Activated CD4-positive, alpha-beta T cell treated with anti-CD3 and anti-CD28 coated beads, Interleukin-2, amount 10 ng/mL, durations not matched to agents 24 days and 14 days (primary cell): ENCODE data around the gene PPP6R2. TPM values are rescaled to one million over a fixed set of nuclear protein-coding genes. Genes with fewer than 3 reads are reported as not detected.

Source experiments
- DNase-seq: peaks from one replicate; pipeline ENCODE4 v3.0.0; 2022
- H3K27ac Mint-ChIP-seq: one replicate; pipeline ENCODE4 v1.8.0; 2022; ENCODE audit warnings: mild to moderate bottlenecking, mixed read lengths
- H3K27me3 Mint-ChIP-seq: one replicate; pipeline ENCODE4 v1.8.0; 2022; ENCODE audit warnings: mixed read lengths
- H3K36me3 Mint-ChIP-seq: one replicate; pipeline ENCODE4 v1.8.0; 2022; ENCODE audit warnings: low read depth, mild to moderate bottlenecking, mixed read lengths
- H3K4me1 Mint-ChIP-seq: one replicate; pipeline ENCODE4 v1.8.0; 2021; ENCODE audit warnings: mixed read lengths
- H3K4me3 Mint-ChIP-seq: one replicate; pipeline ENCODE4 v1.8.0; 2022; ENCODE audit warnings: mild to moderate bottlenecking, moderate library complexity, mixed read lengths
- H3K9me3 Mint-ChIP-seq: one replicate; pipeline ENCODE4 v1.8.0; 2021; ENCODE audit warnings: mixed read lengths
- intact Hi-C: fragments of 100-400 bp; cut with micrococcal nuclease; formaldehyde crosslinking; loops from one replicate; pipeline ENCODE4 v1.15.1; 2023
- total RNA-seq: library from RNA; stranded (reverse); gene quantifications from 2 replicates; pipeline ENCODE4 v1.2.3, GENCODE V29; 2022

Gene PPP6R2
- total RNA-seq, 1 donor from 2014 or later, result 44.0 TPM

GRCh38 chr22:50473855-50474671 is 130.9 kb downstream of the PPP6R2 start:
- intact Hi-C loops, result loop anchor here (2.0 to 5.0 kb wide), 3 partner anchors 25 to 53 kb away; partner anchors contain the start of genes NCAPH2 and SCO2
- Mint-ChIP-seq H3K4me1 (peaks cover 45% of the 10 kb centered on the region), H3K27me3 (peaks cover 3% of the 10 kb centered on the region), H3K36me3 (peaks cover 9% of the 10 kb centered on the region), H3K27ac (peak overlapping the region; percentile 93), H3K4me3 (peak overlapping the region; percentile 95), H3K9me3 (no peaks in the 10 kb centered on the region)
- DNase-seq, result peak; percentile 79

- H3K27ac Mint-ChIP-seq, result peak within 1 kb of the TSS; percentile 93
- H3K4me3 Mint-ChIP-seq, result peak within 1 kb of the TSS; percentile 95
- H3K9me3 Mint-ChIP-seq, result no peaks in the 10 kb centered on the region
- peaks cover 12% of the 10 kb centered on the region for H3K27me3 Mint-ChIP-seq
- peaks cover 9% of the 10 kb centered on the region for H3K36me3 Mint-ChIP-seq
- H3K4me1 Mint-ChIP-seq, result peaks cover 40% of the 10 kb centered on the region
- DNase-seq, result peak; percentile 98
- intact Hi-C loops, result loop anchor here (2.0 to 5.0 kb wide), 3 partner anchors 24 to 52 kb away; partner anchors contain the start of genes NCAPH2 and SCO2
These were observed 131.9 kb downstream of the PPP6R2 start, which contains the start of gene SBF1 for GRCh38 chr22:50474710-50475651. SBF1 (minus strand) TSS chr22:50475035; CDS start chr22:50474840, 195 bp downstream.

- peak overlapping the region; percentile 73 for H3K4me3 Mint-ChIP-seq
These were observed 132.5 kb downstream of the PPP6R2 start for GRCh38 chr22:50475652-50476002.

GRCh38 chr22:50476868-50477267 is 133.7 kb downstream of the PPP6R2 start:
- no peaks in the 10 kb centered on the region for H3K9me3 Mint-ChIP-seq
- no peak overlapping the region for H3K27ac Mint-ChIP-seq
- intact Hi-C loops, result no loop called here
- peaks cover 19% of the 10 kb centered on the region for H3K27me3 Mint-ChIP-seq
- peak overlapping the region; percentile 23 for H3K4me3 Mint-ChIP-seq
- peaks cover 9% of the 10 kb centered on the region for H3K36me3 Mint-ChIP-seq
- H3K4me1 Mint-ChIP-seq, result peaks cover 26% of the 10 kb centered on the region
- no peak for DNase-seq

More at GRCh38 chr22:50475652-50476002, 132.5 kb downstream of the PPP6R2 start:
- H3K27me3 Mint-ChIP-seq, result peaks cover 17% of the 10 kb centered on the region
- intact Hi-C loops, result loop anchor here (2.0 kb wide), 2 partner anchors 23 to 33 kb away; partner anchors contain the start of gene NCAPH2
- peaks cover 36% of the 10 kb centered on the region for H3K4me1 Mint-ChIP-seq
- peak overlapping the region; percentile 29 for H3K27ac Mint-ChIP-seq
- H3K9me3 Mint-ChIP-seq, result no peaks in the 10 kb centered on the region
- peaks cover 9% of the 10 kb centered on the region for H3K36me3 Mint-ChIP-seq
- no peak for DNase-seq

GRCh38 chr22:50477923-50478322 is 134.8 kb downstream of the PPP6R2 start:
- Mint-ChIP-seq H3K9me3 (no peaks in the 10 kb centered on the region), H3K4me1 (peaks cover 18% of the 10 kb centered on the region), H3K4me3 (no peak overlapping the region), H3K27me3 (peaks cover 19% of the 10 kb centered on the region), H3K27ac (no peak overlapping the region), H3K36me3 (peaks cover 5% of the 10 kb centered on the region)
- no peak for DNase-seq
- intact Hi-C loops, result no loop called here

GRCh38 chr22:50479721-50480120 is 136.6 kb downstream of the PPP6R2 start:
- intact Hi-C loops, result no loop called here
- Mint-ChIP-seq H3K27ac (no peak overlapping the region), H3K36me3 (no peaks in the 10 kb centered on the region)

GRCh38 chr22:50481045-50481439 is 137.9 kb downstream of the PPP6R2 start:
- intact Hi-C loops, result no loop called here
- Mint-ChIP-seq H3K4me3 (peak overlapping the region; percentile 67), H3K4me1 (peaks cover 7% of the 10 kb centered on the region), H3K9me3 (no peaks in the 10 kb centered on the region), H3K36me3 (no peaks in the 10 kb centered on the region), H3K27me3 (peaks cover 19% of the 10 kb centered on the region), H3K27ac (no peak overlapping the region)
- DNase-seq, result no peak

More at GRCh38 chr22:50479721-50480120, 136.6 kb downstream of the PPP6R2 start:
- H3K4me1 Mint-ChIP-seq, result peaks cover 6% of the 10 kb centered on the region
- peaks cover 19% of the 10 kb centered on the region for H3K27me3 Mint-ChIP-seq
- peak overlapping the region; percentile 67 for H3K4me3 Mint-ChIP-seq
- no peak for DNase-seq
- no peaks in the 10 kb centered on the region for H3K9me3 Mint-ChIP-seq

GRCh38 chr22:50481440-50482106 is 138.4 kb downstream of the PPP6R2 start, which contains the start of gene ADM2:
ADM2 (plus strand) TSS chr22:50481543; CDS start chr22:50481848, 305 bp downstream.
- Mint-ChIP-seq H3K4me1 (peaks cover 7% of the 10 kb centered on the region), H3K27me3 (peaks cover 19% of the 10 kb centered on the region), H3K36me3 (no peaks in the 10 kb centered on the region), H3K9me3 (no peaks in the 10 kb centered on the region), H3K4me3 (peak within 1 kb of the TSS; percentile 80), H3K27ac (peak within 1 kb of the TSS; percentile 84)
- intact Hi-C loops, result no loop called here
- peak; percentile 94 for DNase-seq

- DNase-seq, result no peak
- Mint-ChIP-seq H3K4me1 (peaks cover 7% of the 10 kb centered on the region), H3K4me3 (peak overlapping the region; percentile 80), H3K9me3 (no peaks in the 10 kb centered on the region), H3K27ac (peak overlapping the region; percentile 84), H3K36me3 (no peaks in the 10 kb centered on the region), H3K27me3 (peaks cover 19% of the 10 kb centered on the region)
- intact Hi-C loops, result no loop called here
These were observed 139.3 kb downstream of the PPP6R2 start for GRCh38 chr22:50482107-50483074.

- Mint-ChIP-seq H3K9me3 (no peaks in the 10 kb centered on the region), H3K4me3 (peak overlapping the region; percentile 35), H3K27ac (no peak overlapping the region), H3K4me1 (peaks cover 7% of the 10 kb centered on the region), H3K36me3 (no peaks in the 10 kb centered on the region), H3K27me3 (peaks cover 19% of the 10 kb centered on the region)
- intact Hi-C loops, result no loop called here
- no peak for DNase-seq
These were observed 140.0 kb downstream of the PPP6R2 start for GRCh38 chr22:50483106-50483505.

- no peaks in the 10 kb centered on the region for H3K36me3 Mint-ChIP-seq
- H3K27ac Mint-ChIP-seq, result no peak overlapping the region
These were observed 140.4 kb downstream of the PPP6R2 start for GRCh38 chr22:50483556-50483955.

More at GRCh38 chr22:50483556-50483955, 140.4 kb downstream of the PPP6R2 start:
- Mint-ChIP-seq H3K9me3 (no peaks in the 10 kb centered on the region), H3K4me3 (no peak overlapping the region), H3K4me1 (peaks cover 7% of the 10 kb centered on the region), H3K27me3 (peaks cover 19% of the 10 kb centered on the region)
- intact Hi-C loops, result no loop called here
- DNase-seq, result no peak
